ENCODE measurements around the gene MAGEA3. TPM values are rescaled to one million over a fixed set of nuclear protein-coding genes. Genes with fewer than 3 reads are reported as not detected.
A peak's percentile ranks its signal among the peaks of the same experiment; 100 is the strongest.

The MAGEA3 gene
- total and polyA plus RNA-seq, 2 of the 8 experiments (the other 6 are each of a cell fraction or from before 2014, with no cell fraction given): 0.06 TPM; not detected in 1

DNA sequence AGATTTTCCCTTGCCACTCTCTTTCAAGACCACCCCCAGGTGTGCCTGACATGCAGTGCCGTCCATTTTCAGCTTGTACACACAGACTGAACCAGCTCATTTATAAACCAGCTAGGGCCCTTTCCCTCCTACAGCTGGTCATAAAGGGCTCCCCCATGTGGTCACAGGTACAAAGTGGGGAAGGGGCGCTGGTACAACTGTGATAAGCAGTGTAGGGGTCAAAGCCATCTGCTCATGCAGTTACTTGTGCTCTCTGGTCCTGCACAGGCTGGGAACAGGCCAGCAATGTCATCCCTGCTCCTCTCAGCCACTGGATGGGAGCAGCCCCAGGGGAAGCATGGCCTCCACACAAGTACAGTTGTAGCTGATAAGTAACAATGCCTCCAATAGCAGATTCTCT lies 40.3 kb upstream of the MAGEA3 start (continued):
- no peak for TF ChIP-seq CBX5 (IDR thresholded peaks at IDR 0.05; ENCODE audit: low read depth, low read length)
- peak; percentile 37 to 53; a peak in 3 of 4 replicates for TF ChIP-seq RAD21 (IDR thresholded peaks at IDR 0.05 in 1 of 2, conservative IDR thresholded peaks at IDR 0.05 in 1 of 2; ENCODE audit: low read depth in 2 of 2, low read length in 2 of 2)

All from H1 (cell line).